AML-193 (cell line): ENCODE results near the gene RAD51B.

Experiments
- DNase-seq, 2 experiments: peaks; one replicate each; lab custom pipeline; 2025; lab: John Stamatoyannopoulos, UW

The RAD51B gene

GRCh38 chr14:67833403-67833802 is 13.8 kb downstream of the RAD51B start:
- no peak for DNase-seq

- no peak for DNase-seq
These were observed 16.0 kb downstream of the RAD51B start for GRCh38 chr14:67835596-67835995.

- peak; percentile 60 to 65 for DNase-seq
These were observed 17.5 kb downstream of the RAD51B start for GRCh38 chr14:67837011-67837624.

GRCh38 chr14:67846029-67846610 is 26.5 kb downstream of the RAD51B start:
- no peak for DNase-seq

- DNase-seq: no peak
These were observed 30.7 kb downstream of the RAD51B start for GRCh38 chr14:67850066-67850830.

- no peak for DNase-seq
These were observed 32.3 kb downstream of the RAD51B start for GRCh38 chr14:67851785-67852410.

GRCh38 chr14:67852926-67853604 is 33.5 kb downstream of the RAD51B start:
- peak; percentile 24 to 27 for DNase-seq

GRCh38 chr14:67853715-67854114 is 34.1 kb downstream of the RAD51B start:
- peak; percentile 19 to 37 for DNase-seq

- no peak for DNase-seq
These were observed 37.2 kb downstream of the RAD51B start for GRCh38 chr14:67856827-67857226.

GRCh38 chr14:67857778-67858350 is 38.3 kb downstream of the RAD51B start:
- DNase-seq: no peak

- no peak for DNase-seq
These were observed 39.7 kb downstream of the RAD51B start for GRCh38 chr14:67859169-67859749.

GRCh38 chr14:67863223-67863622 is 43.6 kb downstream of the RAD51B start:
- DNase-seq: no peak

GRCh38 chr14:67875175-67876006 is 55.8 kb downstream of the RAD51B start:
- no peak for DNase-seq

GRCh38 chr14:67879026-67879425 is 59.4 kb downstream of the RAD51B start:
- DNase-seq: no peak

GRCh38 chr14:67881225-67881624 is 61.6 kb downstream of the RAD51B start:
- DNase-seq: no peak

- DNase-seq: no peak
These were observed 63.5 kb downstream of the RAD51B start for GRCh38 chr14:67882986-67883555.

- DNase-seq: peak; percentile 17 to 39
These were observed 64.1 kb downstream of the RAD51B start for GRCh38 chr14:67883717-67884116.

GRCh38 chr14:67886191-67886590 is 66.6 kb downstream of the RAD51B start:
- DNase-seq: no peak

GRCh38 chr14:67887478-67887877 is 67.9 kb downstream of the RAD51B start:
- no peak for DNase-seq

- no peak for DNase-seq
These were observed 69.9 kb downstream of the RAD51B start for GRCh38 chr14:67889455-67889854.
